Kidney capillary endothelial cell (primary cell): Measurements from ENCODE around the gene TSSK2.

ENCODE experiments used
- DNase-seq: peaks from one replicate; pipeline ENCODE4 v3.0.0-alpha.2; 2018; ENCODE audit warnings: low spot score

The TSSK2 gene

DNA sequence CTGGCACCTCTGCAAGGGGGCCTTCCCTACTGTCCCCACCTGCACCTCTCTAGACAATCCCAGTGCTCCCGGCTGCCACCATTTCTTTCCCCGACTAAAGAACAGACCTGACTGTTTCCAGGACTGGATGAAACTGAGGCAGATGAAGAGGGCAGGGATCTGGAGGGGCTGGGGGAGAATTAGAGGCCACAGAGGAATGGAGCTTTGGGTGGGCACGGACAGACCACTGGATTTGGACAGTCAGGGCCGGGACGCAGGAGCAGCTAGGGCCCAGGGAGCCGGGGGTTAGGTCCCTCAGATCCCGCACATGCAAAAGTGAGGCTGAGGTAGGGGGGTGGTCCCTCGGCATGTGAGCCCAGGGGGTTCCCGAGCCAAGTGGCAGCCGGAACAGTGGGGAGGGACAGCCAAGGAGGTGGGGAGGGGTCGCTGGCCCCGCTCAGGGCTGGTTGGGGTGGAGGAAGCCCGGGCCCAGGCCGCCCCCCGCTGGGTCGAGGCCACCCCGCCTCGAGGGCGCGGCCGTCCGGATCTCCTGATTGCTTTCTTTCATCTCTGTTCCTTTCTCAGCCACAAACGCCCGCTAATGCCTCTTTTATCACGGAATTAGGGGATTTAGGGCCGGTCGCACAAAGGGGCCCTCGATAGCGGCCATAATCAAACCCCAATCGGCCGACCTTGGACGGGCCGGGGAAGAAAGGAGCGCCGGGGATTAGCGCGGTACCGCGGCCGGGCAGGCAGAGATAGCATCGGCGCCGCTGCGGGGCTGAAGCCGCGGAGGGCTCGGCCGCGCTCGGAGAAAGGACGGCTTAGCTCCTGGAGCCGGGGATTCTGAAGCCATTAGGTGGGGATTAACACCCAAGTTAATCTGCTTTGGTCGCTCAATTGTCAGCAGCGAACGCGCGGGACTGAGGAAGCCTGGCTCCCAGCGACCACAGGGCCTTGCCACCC lies 38.2 kb downstream of the TSSK2 start:
- no peak for DNase-seq

- DNase-seq = no peak
Measured at GRCh38 chr22:19169947-19170318, 38.8 kb downstream of the TSSK2 start.

- DNase-seq = no peak
Measured at GRCh38 chr22:19172213-19173046, 41.3 kb downstream of the TSSK2 start.

DNA sequence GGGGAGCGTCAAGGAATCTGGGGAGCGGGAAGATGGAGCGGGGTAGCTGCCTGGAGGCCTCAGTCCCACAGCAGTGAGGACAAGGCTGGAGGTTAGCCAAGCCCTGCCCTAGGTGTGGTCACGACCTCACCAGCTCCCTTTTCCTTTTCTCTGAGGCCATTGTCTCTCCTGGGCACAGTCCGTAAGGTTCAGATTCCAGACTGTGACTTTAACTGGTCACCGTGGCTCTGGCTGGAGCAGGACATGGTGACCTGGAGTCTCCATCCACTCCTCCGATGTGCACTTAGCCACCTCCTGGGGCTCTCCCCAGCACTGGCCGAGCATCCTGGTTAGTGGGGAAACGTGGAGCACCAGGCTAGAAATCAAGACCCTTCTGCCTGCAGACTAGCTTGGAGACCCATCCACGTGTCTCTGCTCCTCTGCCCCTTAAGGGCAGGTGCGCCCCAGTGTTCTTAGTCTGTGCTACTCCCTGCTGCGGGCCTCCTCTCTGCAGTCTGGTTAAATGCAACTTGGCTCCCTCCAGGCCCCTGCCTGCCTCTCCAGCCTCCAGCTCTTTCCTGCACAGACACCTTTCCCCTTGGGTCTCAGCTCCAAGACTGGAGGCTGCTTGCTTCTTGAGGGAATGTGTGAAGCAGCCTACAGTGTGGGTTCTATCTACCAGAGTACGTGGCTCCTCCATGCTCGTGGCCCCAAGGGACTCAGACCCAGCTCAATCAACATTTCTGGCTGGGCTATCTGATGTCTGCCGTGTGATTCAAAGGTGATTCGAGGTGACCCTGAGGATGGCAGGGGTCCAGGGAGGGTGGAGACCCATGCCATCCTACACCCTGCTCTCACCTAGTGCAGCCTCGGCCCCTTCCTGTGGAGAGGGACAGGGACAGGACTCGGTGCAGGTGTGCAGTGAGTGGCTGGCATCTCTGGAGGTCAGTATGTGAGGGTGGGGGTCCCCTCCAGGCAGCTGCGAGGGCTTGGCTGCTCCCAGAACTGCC lies 42.2 kb downstream of the TSSK2 start:
- DNase-seq = no peak

GRCh38 chr22:19174106-19175025 lies 43.3 kb downstream of the TSSK2 start:
- DNase-seq = peak; percentile 51

DNA sequence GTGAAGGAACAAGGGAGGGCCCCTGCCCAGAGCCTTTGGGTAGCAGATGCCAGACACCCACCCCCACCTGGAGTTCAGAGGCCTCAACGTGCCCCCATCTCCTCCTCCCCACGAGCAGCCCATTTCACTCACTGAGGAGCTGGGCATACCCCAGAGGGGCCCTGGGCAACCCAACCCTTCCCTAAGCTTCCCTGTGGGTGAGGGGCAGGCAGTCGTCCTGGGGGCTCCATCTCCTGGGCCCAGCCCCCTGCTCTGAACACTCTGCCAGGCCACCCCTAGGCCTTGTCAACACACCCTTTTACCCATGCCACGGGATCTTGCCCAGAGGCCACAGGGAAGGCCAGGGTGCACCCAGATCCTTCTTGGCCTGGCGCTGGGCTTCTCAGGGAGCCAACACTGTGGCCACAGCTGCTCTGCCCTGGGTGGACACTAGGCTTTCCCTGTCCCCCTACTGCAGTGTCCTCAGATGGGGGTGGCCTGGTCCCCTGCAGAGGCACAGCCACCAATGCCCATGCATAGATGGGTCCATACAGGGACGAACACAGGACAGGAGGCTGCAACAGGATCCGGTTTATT lies 44.0 kb downstream of the TSSK2 start:
- no peak for DNase-seq

DNA sequence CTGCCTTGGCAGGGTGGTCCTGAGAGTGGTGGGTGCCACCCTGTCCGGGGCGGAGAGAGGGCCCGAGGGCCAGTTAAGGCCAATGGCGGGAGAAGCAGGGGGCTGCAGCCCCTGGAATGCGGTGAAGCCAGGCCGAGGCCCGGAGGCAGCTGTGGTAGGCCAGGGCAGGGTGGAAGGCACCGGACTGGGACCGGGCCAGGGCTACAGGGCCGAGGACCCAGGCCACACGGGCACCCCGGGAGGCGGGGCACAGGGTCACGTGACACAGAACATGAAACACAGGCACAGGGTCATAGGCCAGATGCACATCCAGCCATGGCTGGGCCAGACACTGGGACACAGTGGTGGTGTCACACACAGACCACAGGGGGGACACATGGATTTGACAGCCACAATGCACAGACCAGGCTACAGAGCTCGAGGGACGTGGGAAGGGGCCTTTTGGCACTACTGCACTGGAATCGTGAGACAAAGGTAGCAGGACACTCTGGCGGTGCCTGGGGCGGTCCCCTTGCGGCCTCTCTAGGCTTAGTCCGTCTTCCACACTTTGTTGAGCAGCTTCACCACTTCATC lies 44.6 kb downstream of the TSSK2 start:
- no peak for DNase-seq

GRCh38 chr22:19176175-19176643 lies 45.1 kb downstream of the TSSK2 start:
- DNase-seq = no peak

DNA sequence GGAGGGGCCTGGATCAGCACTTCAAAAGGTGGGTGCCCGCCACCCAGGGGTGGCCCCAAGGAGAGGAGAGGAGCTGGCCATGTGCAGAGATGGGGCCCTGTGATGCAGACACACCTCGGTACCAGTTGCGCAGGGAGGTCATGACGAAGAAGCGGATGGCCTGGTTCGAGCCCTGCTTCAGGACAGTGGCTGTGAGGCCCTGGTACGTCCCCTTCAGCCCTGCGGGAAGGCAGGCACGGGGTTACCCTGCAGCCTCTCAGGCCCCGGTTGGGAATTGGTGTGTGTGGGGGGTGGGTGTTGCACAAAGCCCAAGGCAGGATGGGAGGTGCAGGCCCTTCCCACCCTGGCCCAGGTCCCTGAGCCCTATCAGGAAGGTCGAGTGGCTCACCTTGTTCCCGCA lies 45.6 kb downstream of the TSSK2 start:
- DNase-seq = no peak

GRCh38 chr22:19177164-19178064 lies 46.3 kb downstream of the TSSK2 start:
- DNase-seq = no peak

- DNase-seq = peak; percentile 19
Measured at GRCh38 chr22:19178065-19178656, 47.1 kb downstream of the TSSK2 start.

- DNase-seq = peak; percentile 73
Measured at GRCh38 chr22:19178657-19179496, 47.8 kb downstream of the TSSK2 start, which contains the start of gene SLC25A1. TSS of gene SLC25A1 (minus strand) at chr22:19178736. CDS start at chr22:19178673, 63 bp downstream.

GRCh38 chr22:19179497-19180048 lies 48.5 kb downstream of the TSSK2 start:
- peak; percentile 78 for DNase-seq

GRCh38 chr22:19180234-19180633 lies 49.1 kb downstream of the TSSK2 start:
- DNase-seq = no peak

DNA sequence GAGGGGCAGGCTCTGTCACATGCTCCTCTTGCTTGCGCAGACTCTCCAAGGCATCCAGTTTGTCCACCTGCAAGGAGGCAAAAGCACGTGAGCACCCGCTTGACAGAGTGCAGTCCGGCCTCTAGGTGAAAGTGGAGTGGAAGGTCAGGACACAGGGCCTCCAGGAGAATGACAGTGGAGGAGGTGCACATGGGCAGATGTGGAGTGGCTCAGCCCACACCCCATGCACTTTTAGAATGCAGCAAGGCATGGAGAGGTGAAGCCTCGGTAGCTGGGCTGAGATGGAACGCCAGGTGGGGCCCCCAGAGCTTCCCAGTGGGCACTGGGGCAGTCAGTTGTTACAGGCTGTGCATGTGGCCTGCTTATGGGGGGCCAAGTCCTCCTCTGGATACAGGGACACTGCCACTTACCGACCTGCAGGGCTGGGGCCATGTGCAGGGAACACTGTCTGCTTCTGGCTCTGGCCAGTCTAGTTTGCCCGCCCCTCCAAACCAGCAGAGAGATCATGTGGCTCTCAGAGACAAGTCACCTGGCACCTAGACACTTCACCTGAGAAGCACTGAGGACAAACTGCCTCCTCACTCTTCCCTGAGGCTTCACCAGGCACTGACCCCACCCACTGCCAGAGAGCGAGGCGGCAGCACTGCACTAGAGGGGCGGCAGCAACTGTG lies 49.8 kb downstream of the TSSK2 start:
- no peak for DNase-seq

- no peak for DNase-seq
Measured at GRCh38 chr22:19181786-19182471, 50.8 kb downstream of the TSSK2 start.
